GM12878 (cell line): ENCODE measurements around the gene S100A3.

Experiments
- ESRRA ChIP-seq: IDR thresholded peaks from 2 replicates; pipeline ENCODE4 v1.6.1; 2012; ENCODE audit warnings: mild to moderate bottlenecking, low read length, improper control_type of control experiment
- SIN3A ChIP-seq: IDR thresholded peaks from 2 replicates; pipeline ENCODE4 v1.6.1; 2012; ENCODE audit warnings: low read depth, low read length, improper control_type of control experiment
- SMC3 ChIP-seq: IDR thresholded peaks from 2 replicates; pipeline ENCODE4 v1.6.1; 2011; ENCODE audit warnings: low read length, improper control_type of control experiment, borderline replicate concordance

GRCh38 chr1:153592748-153593147 lies 43.7 kb upstream of the S100A3 start:
- TF ChIP-seq ESRRA (no peak), SMC3 (no peak), SIN3A (no peak)
